GM18520 (cell line): Measurements from ENCODE around the gene CHD1.

Source experiments
- ATAC-seq: cut with Tn5 transposase; IDR thresholded peaks from one replicate; pipeline ENCODE4 v1.9.1; 2021; ENCODE audit not compliant: unreplicated experiment

The CHD1 gene

DNA sequence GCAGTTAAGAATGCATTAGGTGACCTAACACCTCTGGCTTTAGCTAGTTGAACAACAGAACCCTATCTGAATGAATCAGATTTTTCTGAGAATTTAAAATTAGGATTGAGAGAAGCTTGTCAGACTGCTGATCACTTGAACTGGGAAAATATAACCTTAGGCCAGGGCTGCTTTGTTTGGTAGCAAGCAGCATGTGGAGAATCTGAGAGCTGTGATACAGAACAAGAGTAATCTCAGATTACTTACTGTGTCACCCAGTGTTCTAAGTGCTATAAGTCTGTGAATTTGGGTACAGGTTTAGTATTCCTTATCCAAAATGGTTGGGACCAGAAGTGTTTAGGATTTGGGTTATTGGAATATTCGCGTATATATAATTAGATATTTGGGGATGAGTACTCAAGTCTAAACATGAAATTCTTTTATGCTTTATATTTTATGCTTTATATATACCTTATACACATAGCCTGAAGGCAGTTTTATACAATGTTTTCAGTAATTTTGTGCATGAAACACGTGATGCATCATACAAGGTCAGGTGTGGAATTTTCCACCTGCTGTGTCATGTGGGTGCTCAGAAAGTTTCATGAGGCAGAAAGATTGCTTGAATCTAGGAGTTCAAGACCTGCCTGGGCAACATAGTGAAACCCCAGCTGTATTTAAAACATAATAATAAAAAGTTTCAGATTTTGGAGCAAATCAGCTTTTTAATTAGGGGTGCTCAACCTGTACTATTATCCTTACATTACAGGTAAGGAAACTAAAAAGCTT, 8.3 kb upstream of the CHD1 start:
- no peak for ATAC-seq

GRCh38 chr5:98935206-98935605, 6.4 kb upstream of the CHD1 start:
- ATAC-seq: no peak

GRCh38 chr5:98934546-98934945, 5.7 kb upstream of the CHD1 start:
- ATAC-seq: no peak

DNA sequence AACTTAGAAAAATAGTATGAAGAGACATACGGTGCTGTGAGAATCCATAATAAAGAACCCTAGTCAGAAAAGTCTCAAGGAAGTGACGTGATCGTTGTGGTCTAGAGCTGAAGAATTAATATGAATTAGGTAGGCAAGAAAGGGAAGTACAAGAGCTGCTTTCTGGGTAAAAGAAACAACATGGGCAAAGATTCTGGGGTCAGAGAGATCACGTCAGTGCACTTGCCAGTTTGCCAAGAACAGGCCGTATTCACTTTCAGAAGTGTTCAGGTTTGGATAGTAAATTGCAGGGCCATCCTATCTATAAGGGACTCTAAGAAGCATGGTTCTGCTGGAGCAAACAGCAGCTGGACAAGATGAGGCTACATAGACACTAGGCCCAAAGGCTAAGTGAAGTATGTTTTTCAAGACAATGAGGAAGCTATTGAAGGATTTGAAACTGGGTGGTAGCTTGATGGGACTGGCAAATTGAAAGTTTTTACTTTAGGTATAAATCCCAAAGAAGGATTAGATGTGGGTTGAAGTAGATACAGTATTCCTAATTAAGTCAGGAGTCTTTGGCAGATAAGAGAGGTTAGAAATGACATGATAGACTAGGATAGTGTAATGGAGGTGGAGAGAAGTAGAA, 4.8 kb upstream of the CHD1 start:
- ATAC-seq: peak; percentile 22

GRCh38 chr5:98930972-98931762, 2.4 kb upstream of the CHD1 start:
- no peak for ATAC-seq

DNA sequence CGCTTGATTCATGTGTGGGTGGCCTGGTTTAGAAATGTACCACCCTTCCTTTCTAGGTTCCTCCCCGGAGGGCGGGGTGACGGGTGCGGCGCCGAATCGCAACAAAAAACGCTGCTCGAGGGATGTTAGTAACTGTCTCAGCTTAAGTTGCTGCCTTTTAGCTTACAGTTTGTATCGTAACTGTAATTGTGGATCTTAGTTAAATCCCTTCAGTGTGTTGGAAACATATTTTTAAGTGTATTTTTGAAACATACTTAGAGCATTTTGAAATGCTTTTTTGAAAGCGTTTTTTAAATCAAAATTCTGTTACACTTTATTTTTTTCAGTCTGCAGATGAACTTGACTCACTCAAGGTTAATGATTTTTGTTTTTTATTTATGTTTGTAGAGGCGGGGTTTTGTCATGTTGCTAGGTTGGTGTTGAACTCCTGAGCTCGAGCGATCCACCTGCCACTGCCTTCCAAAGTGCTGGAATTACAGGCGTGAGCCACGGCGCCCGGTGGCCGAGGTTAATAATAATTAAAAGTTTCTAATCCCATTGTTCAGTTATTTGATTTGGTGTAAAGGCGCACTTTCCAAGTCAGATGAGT, 997 bp upstream of the CHD1 start:
- ATAC-seq: no peak

- peak; percentile 11 for ATAC-seq
Measured at GRCh38 chr5:98927989-98928872, 576 bp downstream of the CHD1 start.

DNA sequence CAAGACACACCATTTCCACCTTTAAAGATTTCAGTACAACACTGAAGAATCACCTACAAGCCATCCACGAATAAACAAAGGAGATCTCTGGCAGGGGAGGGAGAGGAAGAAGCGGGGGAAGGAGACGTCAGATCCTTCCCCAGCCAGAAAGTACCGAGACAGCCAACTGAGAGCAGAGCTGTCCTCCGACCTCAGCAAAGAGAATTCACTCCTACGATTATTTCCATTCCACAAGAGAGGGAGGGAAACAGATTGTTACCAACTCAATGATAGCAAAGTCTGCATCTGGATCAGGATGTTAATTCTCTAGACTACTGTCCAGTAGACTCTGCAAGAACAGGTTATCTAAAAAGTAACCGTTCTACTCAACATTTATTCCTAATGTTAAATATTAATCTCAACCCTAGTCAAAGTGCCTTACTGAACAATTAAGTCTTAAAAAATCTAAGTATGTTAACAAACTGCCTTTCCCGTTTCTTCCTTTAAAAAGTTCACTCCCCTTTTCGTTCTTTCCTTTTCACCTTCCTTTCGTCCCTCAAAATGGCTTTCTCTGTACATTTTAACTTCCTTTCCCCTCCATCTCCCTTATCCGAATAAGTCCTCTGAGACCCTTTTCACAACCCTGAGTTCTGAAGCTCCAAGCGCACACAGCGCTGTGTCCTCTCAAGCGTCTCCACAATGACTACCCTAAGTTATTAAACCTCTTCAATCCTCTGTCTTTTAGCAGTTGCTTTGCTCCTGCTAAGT, 1.4 kb downstream of the CHD1 start:
- peak; percentile 16 for ATAC-seq

DNA sequence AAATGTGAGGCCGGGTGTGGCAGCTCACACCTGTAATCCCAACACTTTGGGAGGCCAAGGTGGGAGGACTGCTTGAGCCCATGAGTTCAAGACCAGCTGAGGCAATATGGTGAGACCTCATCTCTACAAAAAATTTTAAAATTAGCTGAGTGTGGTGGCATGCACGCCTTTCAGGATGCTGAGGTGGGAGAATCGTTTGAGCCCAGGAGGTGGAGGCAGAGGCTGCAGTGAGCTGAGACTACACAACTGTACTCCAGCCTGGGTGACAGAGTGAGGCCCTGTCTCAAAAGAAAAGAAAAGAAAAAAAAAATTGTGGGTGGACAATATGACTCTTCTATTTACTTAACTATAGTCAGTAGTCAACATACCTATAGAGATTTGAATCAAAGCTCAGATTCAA, 4.8 kb downstream of the CHD1 start:
- ATAC-seq: no peak

DNA sequence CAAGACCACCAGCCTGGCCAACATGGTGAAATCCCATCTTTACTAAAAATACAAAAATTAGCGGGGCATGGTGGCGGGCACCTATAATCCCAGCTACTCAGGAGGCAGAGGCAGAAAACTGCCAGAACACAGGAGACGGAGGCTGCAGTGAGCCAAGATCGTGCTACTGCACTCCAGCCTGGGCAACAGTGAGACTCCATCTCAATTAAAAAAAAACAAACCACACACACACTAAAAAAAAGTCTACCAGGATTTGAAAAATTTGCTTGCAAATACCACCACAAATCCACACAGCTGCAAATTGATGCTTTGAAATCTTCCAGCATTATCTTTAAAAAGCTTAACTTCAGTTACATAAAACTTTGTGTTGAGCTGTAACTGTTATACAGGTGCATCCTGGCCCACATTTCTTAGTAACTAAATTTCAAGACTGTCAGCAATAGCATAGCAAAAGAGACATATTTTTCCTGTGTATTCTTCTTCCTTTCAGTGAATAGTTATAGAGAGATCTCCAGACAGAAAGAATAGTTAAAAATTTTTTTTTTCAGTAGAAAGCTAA, 6.8 kb downstream of the CHD1 start:
- no peak for ATAC-seq

GRCh38 chr5:98917433-98917832, 11.4 kb downstream of the CHD1 start:
- no peak for ATAC-seq

GRCh38 chr5:98916540-98916939, 12.3 kb downstream of the CHD1 start:
- no peak for ATAC-seq

DNA sequence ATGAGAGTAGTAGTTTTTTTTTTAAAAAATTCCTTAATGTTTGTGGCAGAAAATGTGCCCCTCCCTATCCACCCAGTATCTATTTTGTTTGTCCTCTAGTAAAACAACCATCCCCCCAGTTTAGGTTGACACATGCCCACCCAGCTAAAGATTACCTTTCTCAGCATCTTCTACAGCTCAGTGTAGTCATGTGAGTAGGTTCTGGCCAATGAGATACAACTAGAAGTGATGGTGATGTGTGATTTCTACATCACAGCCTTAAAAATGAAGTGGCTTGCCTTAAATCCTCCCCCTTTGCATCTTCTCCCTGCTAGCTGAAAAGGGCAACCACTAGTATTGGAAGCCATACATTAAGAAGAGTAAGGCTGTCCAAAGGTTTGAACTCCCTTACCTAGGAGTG, 14.9 kb downstream of the CHD1 start:
- ATAC-seq: no peak

DNA sequence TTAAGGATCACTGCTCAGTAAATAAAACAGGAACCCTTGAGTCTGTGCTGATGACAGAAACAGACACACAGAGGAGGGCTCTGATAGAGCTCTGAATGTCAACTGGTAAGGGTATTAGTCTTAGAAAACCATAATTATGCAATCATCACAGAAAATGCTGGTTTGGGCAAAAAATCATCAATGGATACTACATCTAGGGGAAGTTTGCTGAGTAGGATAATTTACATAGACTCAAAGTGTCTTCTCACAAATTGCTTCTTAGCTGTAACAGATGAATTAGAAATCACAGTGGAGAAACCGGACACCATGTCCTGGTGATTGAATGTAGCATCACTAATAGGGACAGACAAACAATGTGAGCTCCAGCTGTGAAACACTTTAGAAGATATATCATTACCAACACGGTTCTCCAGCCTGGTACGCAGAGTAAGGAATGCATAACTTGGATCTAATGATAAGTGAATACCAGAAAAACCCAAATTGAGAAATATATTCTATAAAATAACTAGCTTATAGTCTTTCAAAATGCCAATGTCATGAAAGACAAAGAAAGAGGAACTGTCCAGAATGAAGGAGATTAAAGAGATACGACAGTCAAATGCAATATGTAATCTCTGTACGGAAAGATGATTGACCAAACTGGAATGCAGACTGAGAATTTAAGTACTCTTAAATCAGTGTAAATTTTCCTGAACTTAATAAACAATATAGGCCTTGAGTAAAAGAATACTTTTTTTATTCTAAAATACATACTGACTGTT, 17.3 kb downstream of the CHD1 start:
- no peak for ATAC-seq

DNA sequence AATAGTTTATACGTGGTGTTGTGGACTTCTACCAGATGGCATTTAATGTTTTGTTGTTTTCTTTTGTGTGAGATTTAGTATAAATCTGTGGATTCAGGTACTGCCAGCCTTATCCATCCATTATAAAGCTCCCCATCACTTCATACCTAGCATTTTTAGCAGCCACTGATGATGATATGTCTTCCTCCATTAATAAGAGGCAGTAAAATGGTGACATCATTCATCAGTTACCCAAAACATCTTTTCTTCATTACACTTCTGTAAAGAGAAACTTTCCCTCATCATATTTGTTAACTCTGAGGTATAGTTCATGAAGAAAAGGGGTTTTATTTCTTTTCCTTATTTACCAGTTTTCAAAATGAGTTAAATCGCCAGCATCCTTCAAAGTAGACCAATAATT, 19.4 kb downstream of the CHD1 start:
- no peak for ATAC-seq

- ATAC-seq: no peak
Measured at GRCh38 chr5:98907951-98908350, 20.9 kb downstream of the CHD1 start.

- ATAC-seq: no peak
Measured at GRCh38 chr5:98906756-98907355, 22.0 kb downstream of the CHD1 start.

GRCh38 chr5:98905857-98906688, 22.7 kb downstream of the CHD1 start:
- ATAC-seq: no peak
